ENCODE measurements around the gene SLC2A4RG. TPM values are rescaled to one million over a fixed set of nuclear protein-coding genes. Genes with fewer than 3 reads are reported as not detected.

SLC2A4RG gene
- total and polyA plus RNA-seq, 2 of the 13 experiments (the other 11 are each of a cell fraction or from before 2014, with no cell fraction given), result 91.4 to 95.9 TPM

- no peak for TF ChIP-seq ATF2 (CRISPR knock-in tag; IDR thresholded peaks at IDR 0.05)
- peak; percentile 2; the same call in 1 of the 2 replicates for TF ChIP-seq ZFY (CRISPR knock-in tag; IDR thresholded peaks at IDR 0.05)
- no peak for TF ChIP-seq ZFP90 (CRISPR knock-in tag; IDR thresholded peaks at IDR 0.05; ENCODE audit: borderline replicate concordance)
- TF ChIP-seq ZNF329 (CRISPR knock-in tag; IDR thresholded peaks at IDR 0.05; ENCODE audit: low read depth), result no peak
- no peak for TF ChIP-seq TEAD3 (CRISPR knock-in tag; optimal IDR thresholded peaks at IDR 0.05; ENCODE audit: borderline replicate concordance)
- no peak for TF ChIP-seq LRRFIP1 (CRISPR knock-in tag; conservative IDR thresholded peaks at IDR 0.05)
- no peak for TF ChIP-seq ZNF710 (CRISPR knock-in tag; IDR thresholded peaks at IDR 0.05; ENCODE audit: borderline replicate concordance)
- TF ChIP-seq POGK (CRISPR knock-in tag; conservative IDR thresholded peaks at IDR 0.05), result no peak
- TF ChIP-seq ZSCAN22 (CRISPR knock-in tag; IDR thresholded peaks at IDR 0.05), result peak; percentile 96
- no peak for TF ChIP-seq SUZ12 (IDR thresholded peaks at IDR 0.05; ENCODE audit: low read depth, low read length)
- TF ChIP-seq DR1 (CRISPR knock-in tag; IDR thresholded peaks at IDR 0.05), result no peak
- peak; percentile 7; the same call in 1 of the 2 replicates for TF ChIP-seq POLR2AphosphoS5 (IDR thresholded peaks at IDR 0.05; ENCODE audit: low read depth, low read length)
- no peak for TF ChIP-seq FOXO1 (CRISPR knock-in tag; IDR thresholded peaks at IDR 0.05)
- TF ChIP-seq TFDP2 (CRISPR knock-in tag; IDR thresholded peaks at IDR 0.05), result no peak
- 0 out of 2 replicates have a peak, but pooled peaks have one; percentile 54 for TF ChIP-seq POGZ (CRISPR knock-in tag; IDR thresholded peaks at IDR 0.05)
- TF ChIP-seq GABPB1 (CRISPR knock-in tag; IDR thresholded peaks at IDR 0.05), result peak; percentile 19; the same call in 1 of the 2 replicates
Observed at GRCh38 chr20:63734111-63734945, 5.2 kb upstream of the SLC2A4RG start (continued).

All from HepG2 (cell line).